Measurements from ENCODE around the gene EXOC6B.

DNA sequence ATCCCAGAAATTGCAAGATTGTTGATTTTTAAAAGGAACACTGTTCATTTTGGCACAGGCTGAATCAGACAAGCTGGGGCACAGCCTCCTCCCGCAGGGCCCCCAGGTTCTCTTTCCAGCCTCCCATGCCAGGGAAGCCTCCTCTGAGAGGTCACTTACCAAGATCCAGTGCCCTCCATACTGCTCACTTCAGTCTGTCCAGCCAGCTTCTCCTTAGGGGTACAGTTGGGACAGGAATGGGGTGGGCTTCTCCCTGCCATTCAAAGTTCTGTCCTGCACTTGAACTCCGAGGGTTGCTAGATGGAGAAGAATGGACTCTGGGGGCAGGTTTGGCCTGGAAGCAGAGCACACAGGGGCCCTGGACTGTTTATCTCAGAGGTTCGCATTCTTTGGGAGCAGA, 670.7 kb downstream of the EXOC6B start:
- TF ChIP-seq, protein P1, sequence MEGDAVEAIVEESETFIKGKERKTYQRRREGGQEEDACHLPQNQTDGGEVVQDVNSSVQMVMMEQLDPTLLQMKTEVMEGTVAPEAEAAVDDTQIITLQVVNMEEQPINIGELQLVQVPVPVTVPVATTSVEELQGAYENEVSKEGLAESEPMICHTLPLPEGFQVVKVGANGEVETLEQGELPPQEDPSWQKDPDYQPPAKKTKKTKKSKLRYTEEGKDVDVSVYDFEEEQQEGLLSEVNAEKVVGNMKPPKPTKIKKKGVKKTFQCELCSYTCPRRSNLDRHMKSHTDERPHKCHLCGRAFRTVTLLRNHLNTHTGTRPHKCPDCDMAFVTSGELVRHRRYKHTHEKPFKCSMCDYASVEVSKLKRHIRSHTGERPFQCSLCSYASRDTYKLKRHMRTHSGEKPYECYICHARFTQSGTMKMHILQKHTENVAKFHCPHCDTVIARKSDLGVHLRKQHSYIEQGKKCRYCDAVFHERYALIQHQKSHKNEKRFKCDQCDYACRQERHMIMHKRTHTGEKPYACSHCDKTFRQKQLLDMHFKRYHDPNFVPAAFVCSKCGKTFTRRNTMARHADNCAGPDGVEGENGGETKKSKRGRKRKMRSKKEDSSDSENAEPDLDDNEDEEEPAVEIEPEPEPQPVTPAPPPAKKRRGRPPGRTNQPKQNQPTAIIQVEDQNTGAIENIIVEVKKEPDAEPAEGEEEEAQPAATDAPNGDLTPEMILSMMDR (IDR thresholded peaks at IDR 0.05), result no peak
- TF ChIP-seq ZFX (IDR thresholded peaks at IDR 0.05; ENCODE audit: borderline replicate concordance), result no peak
